ENCODE results near the gene UBE2E1. TPM values are rescaled to one million over a fixed set of nuclear protein-coding genes. Genes with fewer than 3 reads are reported as not detected.
"Not testable (repeated sequence)": the region's sequence is repeated elsewhere in the genome, so short reads cannot be mapped to it uniquely, and the experiment has no call there.

Gene UBE2E1
- total RNA-seq, 1 donor from 2014 or later: 63.9 TPM

- Mint-ChIP-seq H3K9me3 (no peaks in the 10 kb centered on the region), H3K4me3 (ENCODE audit: low read depth) (peak overlapping the region; percentile 96), H3K27ac (no peak overlapping the region), H3K27me3 (ENCODE audit: low read depth) (peaks cover 16% of the 10 kb centered on the region), H3K4me1 (ENCODE audit: low read depth) (peaks cover 45% of the 10 kb centered on the region), H3K36me3 (ENCODE audit: low read depth) (peaks cover 39% of the 10 kb centered on the region)
- DNase-seq (ENCODE audit: low spot score): no peak
- intact Hi-C loops (cut with micrococcal nuclease): loop anchor here (2.0 kb wide), 1 partner anchor 1749 kb away; the partner anchor contains the start of gene TOP2B
Observed at GRCh38 chr3:23915537-23916108, 109.9 kb downstream of the UBE2E1 start.

GRCh38 chr3:23916152-23916885, 110.6 kb downstream of the UBE2E1 start:
- intact Hi-C loops (cut with micrococcal nuclease): loop anchor here (2.0 kb wide), 1 partner anchor 1748 kb away; the partner anchor contains the start of gene TOP2B
- H3K27me3 Mint-ChIP-seq (ENCODE audit: low read depth): peaks cover 16% of the 10 kb centered on the region
- no peaks in the 10 kb centered on the region for H3K9me3 Mint-ChIP-seq
- DNase-seq (ENCODE audit: low spot score): no peak
- H3K4me1 Mint-ChIP-seq (ENCODE audit: low read depth): peaks cover 45% of the 10 kb centered on the region
- H3K36me3 Mint-ChIP-seq (ENCODE audit: low read depth): peaks cover 44% of the 10 kb centered on the region
- H3K27ac Mint-ChIP-seq: peak overlapping the region; percentile 92
- H3K4me3 Mint-ChIP-seq (ENCODE audit: low read depth): peak overlapping the region; percentile 96

- Mint-ChIP-seq H3K27ac (peak within 1 kb of the TSS; percentile 92), H3K9me3 (no peaks in the 10 kb centered on the region), H3K4me3 (ENCODE audit: low read depth) (peak within 1 kb of the TSS; percentile 96), H3K4me1 (ENCODE audit: low read depth) (peaks cover 45% of the 10 kb centered on the region), H3K27me3 (ENCODE audit: low read depth) (peaks cover 16% of the 10 kb centered on the region), H3K36me3 (ENCODE audit: low read depth) (peaks cover 48% of the 10 kb centered on the region)
- intact Hi-C loops (cut with micrococcal nuclease): loop anchor here (1.0 to 2.0 kb wide), 3 partner anchors 28 to 1748 kb away; partner anchors contain the start of genes NR1D2 and TOP2B
- DNase-seq (ENCODE audit: low spot score): peak; percentile 95
Observed at GRCh38 chr3:23916886-23917678, 111.3 kb downstream of the UBE2E1 start, which contains the start of the genes NKIRAS1 and RPL15. NKIRAS1 (minus strand) TSS chr3:23916990; CDS start chr3:23910904, 6,086 bp downstream. RPL15 (plus strand) TSS chr3:23917132; CDS start chr3:23917860, 728 bp downstream.

GRCh38 chr3:23917679-23918303, 112.0 kb downstream of the UBE2E1 start:
- DNase-seq (ENCODE audit: low spot score); H3K9me3 Mint-ChIP-seq: not testable (repeated sequence)
- Mint-ChIP-seq H3K27me3 (ENCODE audit: low read depth) (peaks cover 16% of the 10 kb centered on the region), H3K4me1 (ENCODE audit: low read depth) (peaks cover 43% of the 10 kb centered on the region), H3K27ac (peak overlapping the region; percentile 92), H3K36me3 (ENCODE audit: low read depth) (peaks cover 48% of the 10 kb centered on the region), H3K4me3 (ENCODE audit: low read depth) (peak overlapping the region; percentile 96)
- intact Hi-C loops (cut with micrococcal nuclease): loop anchor here (1.0 to 2.0 kb wide), 3 partner anchors 28 to 1747 kb away; partner anchors contain the start of genes NR1D2 and TOP2B

GRCh38 chr3:23918331-23918730, 112.6 kb downstream of the UBE2E1 start:
- H3K36me3 Mint-ChIP-seq (ENCODE audit: low read depth): peaks cover 51% of the 10 kb centered on the region
- H3K9me3 Mint-ChIP-seq; DNase-seq (ENCODE audit: low spot score); intact Hi-C loops (cut with micrococcal nuclease): not testable (repeated sequence)
- H3K27ac Mint-ChIP-seq: peak overlapping the region; percentile 92
- peaks cover 16% of the 10 kb centered on the region for H3K27me3 Mint-ChIP-seq (ENCODE audit: low read depth)
- H3K4me1 Mint-ChIP-seq (ENCODE audit: low read depth): peaks cover 43% of the 10 kb centered on the region
- peak overlapping the region; percentile 96 for H3K4me3 Mint-ChIP-seq (ENCODE audit: low read depth)

- Mint-ChIP-seq H3K27ac (no peak overlapping the region), H3K4me1 (ENCODE audit: low read depth) (peaks cover 37% of the 10 kb centered on the region), H3K27me3 (ENCODE audit: low read depth) (peaks cover 14% of the 10 kb centered on the region), H3K36me3 (ENCODE audit: low read depth) (peaks cover 51% of the 10 kb centered on the region), H3K4me3 (ENCODE audit: low read depth) (peak overlapping the region; percentile 96), H3K9me3 (no peaks in the 10 kb centered on the region)
- intact Hi-C loops (cut with micrococcal nuclease): no loop called here
- no peak for DNase-seq (ENCODE audit: low spot score)
Observed at GRCh38 chr3:23919628-23920027, 113.9 kb downstream of the UBE2E1 start.

- intact Hi-C loops (cut with micrococcal nuclease): no loop called here
- no peak for DNase-seq (ENCODE audit: low spot score)
- H3K9me3 Mint-ChIP-seq: no peaks in the 10 kb centered on the region
- peaks cover 51% of the 10 kb centered on the region for H3K36me3 Mint-ChIP-seq (ENCODE audit: low read depth)
- H3K4me3 Mint-ChIP-seq (ENCODE audit: low read depth): peak overlapping the region; percentile 17
- H3K4me1 Mint-ChIP-seq (ENCODE audit: low read depth): peaks cover 35% of the 10 kb centered on the region
- H3K27ac Mint-ChIP-seq: no peak overlapping the region
- H3K27me3 Mint-ChIP-seq (ENCODE audit: low read depth): peaks cover 8% of the 10 kb centered on the region
Observed at GRCh38 chr3:23920151-23920655, 114.4 kb downstream of the UBE2E1 start.

GRCh38 chr3:23921052-23921511, 115.3 kb downstream of the UBE2E1 start:
- Mint-ChIP-seq H3K9me3 (no peaks in the 10 kb centered on the region), H3K27ac (no peak overlapping the region), H3K36me3 (ENCODE audit: low read depth) (peaks cover 51% of the 10 kb centered on the region), H3K27me3 (ENCODE audit: low read depth) (peaks cover 2% of the 10 kb centered on the region), H3K4me3 (ENCODE audit: low read depth) (no peak overlapping the region), H3K4me1 (ENCODE audit: low read depth) (peaks cover 27% of the 10 kb centered on the region)
- DNase-seq (ENCODE audit: low spot score): no peak
- intact Hi-C loops (cut with micrococcal nuclease): no loop called here

- peaks cover 32% of the 10 kb centered on the region for H3K36me3 Mint-ChIP-seq (ENCODE audit: low read depth)
- no peak overlapping the region for H3K4me3 Mint-ChIP-seq (ENCODE audit: low read depth)
- intact Hi-C loops (cut with micrococcal nuclease): no loop called here
- no peaks in the 10 kb centered on the region for H3K27me3 Mint-ChIP-seq (ENCODE audit: low read depth)
- H3K27ac Mint-ChIP-seq: no peak overlapping the region
- DNase-seq (ENCODE audit: low spot score): no peak
- H3K9me3 Mint-ChIP-seq: no peaks in the 10 kb centered on the region
- H3K4me1 Mint-ChIP-seq (ENCODE audit: low read depth): peaks cover 15% of the 10 kb centered on the region
Observed at GRCh38 chr3:23923786-23924185, 118.0 kb downstream of the UBE2E1 start.

GRCh38 chr3:23926246-23926645, 120.5 kb downstream of the UBE2E1 start:
- no peak for DNase-seq (ENCODE audit: low spot score)
- intact Hi-C loops (cut with micrococcal nuclease): no loop called here
- no peak overlapping the region for H3K4me3 Mint-ChIP-seq (ENCODE audit: low read depth)
- H3K27ac Mint-ChIP-seq: no peak overlapping the region
- H3K36me3 Mint-ChIP-seq (ENCODE audit: low read depth): peaks cover 8% of the 10 kb centered on the region
- H3K9me3 Mint-ChIP-seq: no peaks in the 10 kb centered on the region
- H3K4me1 Mint-ChIP-seq (ENCODE audit: low read depth): no peaks in the 10 kb centered on the region
- H3K27me3 Mint-ChIP-seq (ENCODE audit: low read depth): peaks cover 7% of the 10 kb centered on the region

GRCh38 chr3:23926736-23927135, 121.0 kb downstream of the UBE2E1 start:
- H3K4me1 Mint-ChIP-seq (ENCODE audit: low read depth): peaks cover 3% of the 10 kb centered on the region
- H3K4me3 Mint-ChIP-seq (ENCODE audit: low read depth): no peak overlapping the region
- no peaks in the 10 kb centered on the region for H3K9me3 Mint-ChIP-seq
- H3K27me3 Mint-ChIP-seq (ENCODE audit: low read depth): peaks cover 10% of the 10 kb centered on the region
- H3K36me3 Mint-ChIP-seq (ENCODE audit: low read depth): peaks cover 3% of the 10 kb centered on the region
- no peak overlapping the region for H3K27ac Mint-ChIP-seq
- intact Hi-C loops (cut with micrococcal nuclease): no loop called here
- no peak for DNase-seq (ENCODE audit: low spot score)

- H3K9me3 Mint-ChIP-seq: no peaks in the 10 kb centered on the region
Observed at GRCh38 chr3:23928524-23928923, 122.8 kb downstream of the UBE2E1 start.

More at GRCh38 chr3:23928524-23928923, 122.8 kb downstream of the UBE2E1 start:
- Mint-ChIP-seq H3K36me3 (ENCODE audit: low read depth) (no peaks in the 10 kb centered on the region), H3K4me3 (ENCODE audit: low read depth) (no peak overlapping the region), H3K27me3 (ENCODE audit: low read depth) (peaks cover 13% of the 10 kb centered on the region), H3K4me1 (ENCODE audit: low read depth) (peaks cover 3% of the 10 kb centered on the region), H3K27ac (no peak overlapping the region)
- no peak for DNase-seq (ENCODE audit: low spot score)
- intact Hi-C loops (cut with micrococcal nuclease): no loop called here

All from activated T-helper 2 cell treated with anti-CD3 and anti-CD28 coated beads, Interferon-gamma antibody, Interleukin-2, Interleukin-4, amounts not matched to agents 10 μg/mL and 5 μg/mL and 100 μg/mL, durations not matched to agents 14 hours and 24 hours and 36 hours (primary cell).